Keratinocyte (primary cell): ENCODE results near the gene QSOX1.

Experiments used
- CTCF ChIP-seq, 3 experiments: IDR thresholded peaks in 1 of 3; conservative IDR thresholded peaks in 1 of 3; optimal IDR thresholded peaks in 1 of 3; 2 replicates in 2 of 3; 3 replicates in 1 of 3; pipeline versions ENCODE3 to v1.5.1; 2011; ENCODE audit warnings: low read length in 3 of 3, mild to moderate bottlenecking in 3 of 3, moderate library complexity in 2 of 3, control low read depth in 1 of 3, inconsistent platforms in 1 of 3; ENCODE audit not compliant: insufficient read depth in 2 of 3; ENCODE audit errors: extremely low read depth in 1 of 3
- EZH2 ChIP-seq: IDR thresholded peaks from one replicate; pipeline ENCODE4 v1.6.1; 2012; ENCODE audit warnings: inconsistent platforms, mild to moderate bottlenecking, low read length, moderate library complexity

GRCh38 chr1:180166436-180166800, 11.7 kb downstream of the QSOX1 start:
- no peak for TF ChIP-seq CTCF (optimal IDR thresholded peaks at IDR 0.05 in 1 of 3, IDR thresholded peaks at IDR 0.05 in 1 of 3, conservative IDR thresholded peaks at IDR 0.05 in 1 of 3; ENCODE audit: extremely low read depth in 1 of 3, insufficient read depth in 2 of 3, low read length in 3 of 3)
- no peak for TF ChIP-seq EZH2
